Suppressor macrophage treated with lipopolysaccharide for 1 hour (primary cell): Measurements from ENCODE around the gene HUS1.
"Not testable (repeated sequence)": the region's sequence is repeated elsewhere in the genome, so short reads cannot be mapped to it uniquely, and the experiment has no call there.

Source experiments
- DNase-seq, 3 donors: peaks; one replicate each; pipeline ENCODE4 v3.0.0-alpha.2; 2020 to 2022

Gene HUS1

DNA sequence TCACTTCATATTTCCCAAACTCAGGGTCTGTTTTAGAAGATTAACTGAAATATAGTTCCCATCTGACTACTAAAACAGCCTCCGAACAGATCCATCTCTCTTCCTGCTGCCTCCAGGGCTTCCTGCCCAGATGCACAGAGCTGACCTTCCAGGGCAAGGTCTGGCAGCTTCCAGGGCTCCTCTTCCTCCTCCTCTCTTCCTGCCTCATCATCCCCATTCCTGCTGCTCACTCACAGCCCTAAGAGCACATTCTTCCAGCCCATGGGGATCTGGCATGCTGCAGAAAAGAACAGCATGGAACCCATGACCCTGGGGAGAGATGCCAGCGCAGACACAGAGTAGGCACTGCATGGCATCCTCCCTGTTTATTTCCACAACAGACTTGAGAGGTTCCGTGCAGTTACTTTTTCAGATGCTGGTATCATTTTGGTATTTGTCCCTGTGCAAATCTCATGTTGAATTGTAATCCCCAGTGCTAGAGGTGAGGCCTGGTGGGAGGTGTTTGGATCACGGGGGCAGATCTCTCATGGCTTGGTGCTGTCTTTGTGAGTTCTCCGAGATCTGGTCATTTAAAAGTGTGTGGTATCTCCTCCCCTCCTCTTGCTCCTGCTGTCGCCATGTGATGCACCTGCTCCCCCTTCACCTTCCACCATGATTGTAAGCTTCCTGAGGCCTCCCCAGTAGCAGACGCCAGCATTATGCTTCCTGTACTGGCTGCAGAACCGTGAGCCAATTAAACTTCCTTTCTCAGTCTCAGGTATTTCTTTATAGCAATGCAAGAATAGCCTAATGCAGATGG, 35.5 kb downstream of the HUS1 start:
- DNase-seq: no peak

DNA sequence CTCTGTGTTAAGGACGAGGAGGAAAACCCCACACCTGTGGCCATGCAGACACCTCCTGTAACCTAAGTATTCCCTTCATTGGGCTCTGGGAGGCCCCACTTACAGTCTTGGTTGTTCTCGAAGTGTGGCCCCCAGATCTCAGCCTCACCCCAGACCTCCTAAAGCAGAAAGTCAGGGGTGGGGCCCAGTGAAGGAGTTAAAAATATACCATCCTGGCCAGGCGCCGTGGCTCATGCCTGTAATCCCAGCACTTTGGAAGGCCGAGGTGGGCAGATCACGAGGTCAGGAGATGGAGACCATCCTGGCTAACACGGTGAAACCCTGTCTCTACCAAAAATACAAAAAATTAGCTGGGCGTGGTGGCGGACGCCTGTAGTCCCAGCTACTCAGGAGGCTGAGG, 36.8 kb downstream of the HUS1 start:
- not testable (repeated sequence) for DNase-seq

DNA sequence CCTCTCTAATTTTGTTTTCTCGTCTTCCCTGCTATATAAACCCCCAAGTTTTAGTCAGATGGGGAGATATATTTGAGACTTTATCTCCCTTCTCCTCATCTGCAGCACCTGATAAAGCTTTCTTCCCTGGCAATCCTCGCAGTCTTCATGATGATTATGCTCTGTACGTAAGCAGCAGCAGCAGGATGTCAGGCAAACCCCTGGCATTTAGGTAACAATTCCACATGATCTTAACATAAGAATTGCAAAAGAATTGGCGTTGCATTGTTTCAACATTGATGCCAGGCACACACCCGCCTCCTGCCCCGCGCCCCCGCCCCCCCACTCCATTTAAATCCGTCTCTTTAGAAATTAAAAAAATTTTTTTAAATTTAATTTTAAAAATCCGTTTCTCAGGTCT, 37.3 kb downstream of the HUS1 start:
- peak; percentile 28 to 54 (median 34) for DNase-seq

DNA sequence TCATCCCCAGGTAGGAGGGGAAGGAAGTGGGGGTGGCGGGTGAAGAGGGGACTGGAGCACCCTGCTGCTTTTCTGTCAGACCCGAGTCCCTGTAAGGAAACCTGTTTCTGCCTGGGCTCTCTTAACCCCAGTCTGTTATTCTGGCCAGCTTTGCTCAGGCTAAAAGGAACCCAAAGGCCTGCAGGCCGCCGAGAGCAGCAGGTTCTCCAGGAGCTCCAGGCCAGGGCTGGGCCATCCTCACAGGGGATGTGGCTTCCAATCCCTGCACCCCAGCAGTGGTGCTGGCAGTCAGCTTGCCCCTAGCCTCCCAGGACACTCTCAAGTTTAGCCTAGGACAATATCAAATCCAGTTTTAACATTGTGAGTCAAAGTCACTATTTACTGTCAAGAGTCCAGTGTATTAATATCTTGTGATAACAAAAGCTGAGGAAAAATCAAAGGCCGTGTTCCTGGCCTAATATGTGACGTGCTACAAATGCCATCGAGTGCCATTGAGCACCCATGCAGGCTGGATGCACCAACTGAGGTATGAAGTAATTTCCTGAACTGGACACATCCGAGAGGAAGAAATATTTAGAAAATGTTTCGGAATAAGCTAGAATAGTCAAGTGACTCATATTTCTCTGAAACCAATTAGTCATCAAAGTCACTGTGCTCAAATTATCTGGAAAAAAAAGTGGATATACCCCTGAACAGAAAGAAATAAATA, 38.1 kb downstream of the HUS1 start:
- DNase-seq: peak; percentile 89 to 99 (median 97)

DNA sequence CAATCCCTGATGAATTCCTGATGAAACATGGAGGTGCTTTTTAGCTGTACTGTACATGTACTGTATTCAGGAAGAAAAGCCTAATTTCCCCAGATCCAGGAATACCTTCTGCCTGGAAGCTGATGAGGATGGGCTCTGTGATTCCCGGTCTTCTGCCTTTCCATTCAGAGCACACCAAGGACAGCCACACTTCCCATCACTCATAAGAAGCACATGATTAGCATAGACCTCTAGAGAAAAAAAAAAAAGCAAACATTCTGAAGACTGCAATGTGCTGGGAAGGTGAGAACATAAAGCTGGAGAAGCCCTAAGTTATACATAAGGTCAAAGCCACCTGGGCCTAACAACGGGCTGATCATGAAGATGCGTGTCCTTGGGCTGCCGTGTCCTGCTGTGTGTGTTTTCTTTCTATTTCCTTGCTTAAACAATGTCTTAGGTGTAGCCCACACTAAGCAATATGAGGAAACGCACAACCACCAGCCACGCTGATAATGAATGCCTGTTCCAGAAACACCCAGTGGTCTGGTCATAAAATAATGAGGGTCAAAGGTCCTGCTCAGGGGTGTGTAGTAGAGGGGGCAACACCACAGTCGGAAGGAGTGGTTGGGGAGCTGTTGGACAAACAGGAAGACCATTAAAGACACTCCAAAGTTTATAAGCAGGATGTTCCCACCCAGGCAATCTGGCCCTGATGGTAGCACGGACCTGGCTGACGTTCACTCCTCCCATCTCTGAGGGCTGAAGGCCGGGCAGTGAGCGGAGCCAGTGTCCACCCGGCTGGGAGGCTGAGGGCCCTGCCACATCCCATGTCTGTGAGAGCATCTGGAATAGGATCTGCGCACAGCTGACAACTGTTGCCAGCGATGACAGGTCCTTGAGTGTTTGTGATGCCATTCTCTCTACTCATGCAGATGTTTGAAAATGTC, 39.1 kb downstream of the HUS1 start:
- no peak for DNase-seq

GRCh38 chr7:47939425-47940036, 39.9 kb downstream of the HUS1 start:
- DNase-seq: no peak

DNA sequence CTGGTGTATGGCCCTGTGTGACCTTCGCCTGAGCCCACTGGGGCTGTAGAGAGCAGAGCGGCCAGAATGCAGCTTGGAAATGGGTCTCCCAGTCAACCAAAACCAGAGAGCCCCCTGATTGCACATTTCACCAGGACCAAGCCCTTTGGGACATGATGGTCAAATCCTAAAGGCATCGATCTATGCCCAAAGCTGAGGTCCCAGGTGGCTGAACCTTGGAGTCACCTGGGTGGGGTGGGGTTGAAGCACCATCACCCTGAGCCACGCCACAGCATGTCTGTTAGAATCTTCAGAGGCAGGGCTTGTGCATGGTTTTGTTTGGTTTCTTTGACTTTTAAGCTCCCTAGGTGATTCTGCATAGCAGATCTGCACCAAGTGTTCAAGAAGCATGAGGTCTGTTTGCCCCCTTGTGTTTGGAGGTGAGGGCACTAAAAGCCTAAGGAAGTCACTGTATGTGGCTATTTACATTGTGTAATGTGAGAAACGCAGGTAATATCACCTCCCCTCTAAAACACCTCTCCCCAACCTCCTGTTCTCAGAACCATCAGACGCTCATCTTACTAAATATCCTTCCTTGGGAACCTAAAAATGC, 40.7 kb downstream of the HUS1 start:
- DNase-seq: no peak

DNA sequence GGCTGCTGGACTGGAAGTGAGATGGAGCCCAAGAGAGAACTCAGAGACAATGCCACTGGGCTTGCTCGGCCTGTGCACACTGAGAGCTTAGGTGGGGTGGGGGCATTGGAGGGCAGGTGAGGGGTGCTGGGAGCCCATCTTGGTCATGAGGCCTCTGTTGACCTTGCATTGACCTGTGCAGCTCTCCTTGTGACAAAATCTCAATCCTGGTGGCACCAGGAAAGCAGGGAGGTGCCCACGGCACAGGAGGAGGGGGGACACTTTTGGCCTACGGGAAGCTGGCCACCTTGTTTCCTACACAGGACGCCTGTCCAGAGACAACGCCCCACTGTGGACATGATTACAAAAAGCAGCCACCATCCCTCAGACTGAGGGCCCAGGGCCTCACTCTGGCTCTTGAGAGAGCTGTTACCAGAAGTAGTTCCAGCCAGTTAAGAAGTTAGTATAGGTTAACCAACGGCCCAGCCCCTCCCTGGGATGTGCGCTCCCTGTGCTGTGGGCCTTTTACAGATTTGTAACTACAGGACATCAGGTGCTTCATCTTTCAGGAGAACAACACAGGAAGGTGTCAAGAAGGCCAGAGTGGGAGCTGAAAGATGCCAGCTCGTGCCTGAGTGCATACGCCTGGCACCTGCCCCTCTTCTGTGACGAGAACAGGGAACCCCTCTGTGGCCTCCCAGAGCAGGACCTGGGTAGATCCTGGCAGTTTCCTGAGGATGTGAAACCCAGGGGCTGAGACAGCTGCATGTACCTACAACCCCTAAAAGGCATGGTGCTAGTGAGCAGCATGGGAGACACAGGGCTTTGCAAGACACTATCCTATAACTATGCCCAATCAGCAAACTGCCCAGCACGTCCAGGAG, 41.5 kb downstream of the HUS1 start:
- DNase-seq: no peak

DNA sequence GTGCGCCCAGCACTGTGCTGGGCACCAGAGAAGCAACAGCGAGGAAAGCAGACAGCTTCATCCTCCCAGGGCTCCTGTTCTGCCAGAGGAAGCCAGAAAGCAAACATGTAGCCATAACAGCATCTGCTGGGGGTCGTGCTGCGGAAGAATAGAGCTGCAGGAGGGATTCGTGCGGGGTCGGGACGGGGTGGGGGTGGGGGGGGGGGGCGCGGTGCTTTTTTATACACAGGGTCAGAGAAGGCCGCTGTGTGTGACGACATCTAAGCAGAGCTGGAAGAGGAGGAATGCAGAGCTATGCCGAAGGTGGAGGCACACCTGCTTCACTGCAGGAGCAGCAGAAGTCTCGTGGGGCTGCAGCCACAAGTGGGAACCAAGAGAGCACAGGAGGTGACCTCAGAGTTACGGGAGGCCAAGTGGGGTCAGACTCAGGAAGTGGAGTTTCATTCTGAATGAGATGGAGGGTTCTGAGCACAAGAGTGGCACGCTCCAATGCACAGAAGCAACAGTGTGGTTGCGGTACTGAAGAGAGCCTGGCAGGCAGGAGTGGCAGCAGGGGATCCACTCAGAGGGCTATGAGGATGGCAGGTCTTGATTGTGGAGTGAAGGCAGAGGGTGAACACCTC, 42.2 kb downstream of the HUS1 start:
- no peak for DNase-seq

- DNase-seq: peak in 1 of 3 donors; percentile 32
Measured at GRCh38 chr7:47936323-47936722, 43.1 kb downstream of the HUS1 start.

GRCh38 chr7:47935336-47935735, 44.1 kb downstream of the HUS1 start:
- no peak for DNase-seq

DNA sequence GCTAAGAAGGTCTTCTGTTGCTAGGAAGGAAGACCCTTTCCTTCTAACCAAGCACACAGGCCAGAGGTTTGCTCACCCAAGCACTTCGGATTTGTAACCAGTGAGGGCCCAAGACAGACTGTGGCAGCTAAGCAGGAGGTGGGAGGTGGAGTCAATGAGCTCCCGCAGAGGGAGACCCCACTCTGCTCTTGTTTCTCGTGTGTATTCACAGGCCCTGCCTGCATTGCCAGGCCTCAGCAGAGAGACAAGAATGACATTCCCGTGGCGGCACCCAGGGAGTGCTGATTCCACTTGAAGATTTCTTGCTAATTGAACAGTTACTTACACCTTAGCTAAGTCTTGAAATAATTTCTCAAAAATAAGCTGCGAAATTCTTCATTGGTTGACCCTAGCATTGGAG, 44.6 kb downstream of the HUS1 start:
- DNase-seq: no peak

- DNase-seq: peak in 1 of 3 donors; percentile 28
Measured at GRCh38 chr7:47933215-47933614, 46.2 kb downstream of the HUS1 start.

- no peak for DNase-seq
Measured at GRCh38 chr7:47932466-47933037, 46.9 kb downstream of the HUS1 start.

- DNase-seq: peak; percentile 57 to 81 (median 72)
Measured at GRCh38 chr7:47932016-47932415, 47.4 kb downstream of the HUS1 start.

DNA sequence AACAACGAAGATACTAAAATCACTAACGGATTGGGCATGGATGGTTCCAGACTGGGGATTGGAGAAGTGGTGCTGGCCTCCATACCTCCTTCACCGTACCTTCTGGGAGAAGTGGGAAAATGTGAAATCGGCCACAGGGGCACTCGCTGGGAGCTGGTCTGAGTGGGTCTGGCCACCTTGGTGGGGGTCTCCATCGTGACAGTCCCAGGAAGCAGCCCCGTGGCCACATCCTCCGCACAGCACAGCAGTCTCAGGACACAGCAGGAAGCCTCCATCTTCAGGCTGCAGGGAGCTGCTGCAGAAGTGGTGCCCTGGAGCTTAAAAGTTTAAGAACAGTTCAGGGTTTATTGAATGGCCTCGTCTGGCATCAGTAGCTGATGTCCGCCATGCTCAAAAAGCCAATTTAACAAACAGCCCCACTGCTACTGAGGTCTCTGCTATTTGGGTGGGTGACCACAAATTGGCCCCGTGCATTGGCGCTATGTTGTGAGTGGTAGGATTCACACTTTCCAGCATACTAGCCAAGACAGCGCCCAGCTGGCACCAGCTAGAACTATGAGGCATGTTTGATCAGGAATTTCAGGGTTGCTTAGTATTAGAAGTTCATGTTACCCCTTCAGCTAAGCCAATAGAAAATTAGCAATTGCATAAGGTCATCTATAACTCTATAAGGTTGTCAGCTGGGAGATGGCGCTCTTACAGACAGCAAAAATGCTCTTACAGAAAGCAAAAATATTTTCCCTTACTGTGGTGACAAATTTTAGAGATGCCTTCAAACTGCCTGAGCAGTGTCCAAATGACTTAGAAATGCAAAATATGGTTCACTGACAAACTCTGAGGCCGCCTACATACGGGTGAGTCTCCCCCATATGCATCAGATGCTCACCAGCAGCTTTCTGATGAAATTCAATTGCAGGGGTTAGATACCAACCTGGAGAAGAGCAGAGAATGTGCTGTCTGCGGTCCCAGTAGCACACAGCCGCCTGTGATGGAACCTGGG, 48.1 kb downstream of the HUS1 start:
- DNase-seq: peak in 2 of 3 donors; percentile 37 to 56

DNA sequence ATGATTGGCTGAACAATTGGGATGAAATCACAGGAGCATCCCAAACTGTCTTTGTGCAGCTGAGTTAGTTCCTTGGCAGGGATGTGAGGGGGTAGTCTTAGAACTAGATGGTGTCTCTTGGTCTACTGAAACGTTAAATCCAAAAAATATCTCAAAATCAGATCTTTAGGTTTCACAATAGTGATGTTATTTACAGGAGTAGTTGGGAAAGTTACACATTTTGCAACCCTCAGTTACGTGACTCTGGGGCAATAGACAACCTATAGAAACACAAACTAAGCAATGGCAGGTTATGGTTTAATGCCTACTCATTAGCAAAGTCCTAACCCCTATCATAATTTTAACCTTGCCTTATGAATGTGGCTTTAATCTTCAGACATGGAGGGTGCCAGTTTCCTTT, 55.1 kb downstream of the HUS1 start:
- peak; percentile 27 to 47 (median 32) for DNase-seq

- not testable (repeated sequence) for DNase-seq
Measured at GRCh38 chr7:47923081-47923875, 56.1 kb downstream of the HUS1 start.
